ENCODE measurements around the gene KLHDC8A. TPM values are rescaled to one million over a fixed set of nuclear protein-coding genes. Genes with fewer than 3 reads are reported as not detected.

KLHDC8A gene
- total and polyA plus RNA-seq, 2 of the 13 experiments (the other 11 are each of a cell fraction or from before 2014, with no cell fraction given), result not detected

DNA sequence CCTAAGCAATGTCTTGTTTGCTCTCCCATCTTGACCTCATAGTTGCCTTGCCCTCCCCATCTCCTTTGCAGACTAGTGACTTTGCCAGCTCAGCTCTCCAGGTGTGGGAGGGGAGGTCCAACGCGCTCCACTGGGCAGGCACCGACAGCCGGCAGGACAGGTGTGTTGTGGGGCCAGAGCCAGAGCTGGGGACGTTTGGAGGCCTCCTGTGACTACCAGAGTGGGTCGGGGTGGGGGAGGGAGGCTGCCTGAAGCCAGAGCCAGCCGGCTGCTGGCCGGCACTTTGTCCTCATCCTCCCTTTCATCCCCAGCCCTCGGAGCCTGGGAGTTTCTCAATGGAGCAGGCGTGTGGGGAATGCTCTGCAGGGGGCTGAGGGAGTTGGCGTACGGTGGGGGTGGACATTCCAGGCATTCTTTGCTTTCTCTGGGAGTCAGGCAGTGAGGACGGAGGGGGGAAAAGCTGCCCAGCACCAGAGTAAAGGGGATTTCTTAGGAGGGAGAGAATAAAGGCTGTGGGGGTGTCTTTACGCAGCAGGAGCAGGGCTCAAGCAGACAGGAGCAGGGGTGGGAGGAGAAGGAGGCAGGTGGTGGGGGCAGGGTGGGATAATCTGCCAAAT is 55.4 kb downstream of the KLHDC8A start (continued):
- TF ChIP-seq PITX1 (CRISPR knock-in tag; IDR thresholded peaks at IDR 0.05) (peak; percentile 77; the same call in 1 of the 2 replicates), ZNF589 (CRISPR knock-in tag; conservative IDR thresholded peaks at IDR 0.05) (no peak), PAF1 (CRISPR knock-in tag; IDR thresholded peaks at IDR 0.05) (no peak), FOXP1 (IDR thresholded peaks at IDR 0.05) (no peak), FOXP1 (CRISPR knock-in tag; IDR thresholded peaks at IDR 0.05) (no peak), MXI1 (IDR thresholded peaks at IDR 0.05; ENCODE audit: borderline replicate concordance, low read depth, low read length) (no peak), ZNF550 (CRISPR knock-in tag; IDR thresholded peaks at IDR 0.05; ENCODE audit: borderline replicate concordance) (no peak), HCFC1 (IDR thresholded peaks at IDR 0.05; ENCODE audit: low read depth, low read length) (no peak), ZNF292 (CRISPR knock-in tag; IDR thresholded peaks at IDR 0.05; ENCODE audit: borderline replicate concordance, low read depth) (peak; percentile 83; the same call in 1 of the 2 replicates), IRX3 (CRISPR knock-in tag; IDR thresholded peaks at IDR 0.05; ENCODE audit: borderline replicate concordance, low read depth) (no peak), ZNF207 (IDR thresholded peaks at IDR 0.05; ENCODE audit: borderline replicate concordance) (no peak), ZC3H4 (CRISPR knock-in tag; IDR thresholded peaks at IDR 0.05; ENCODE audit: borderline replicate concordance) (no peak), ZNF354B (CRISPR knock-in tag; IDR thresholded peaks at IDR 0.05) (no peak), ZNF547 (CRISPR knock-in tag; IDR thresholded peaks at IDR 0.05) (no peak), ZNF720 (CRISPR knock-in tag; IDR thresholded peaks at IDR 0.05) (no peak), ZNF780A (CRISPR knock-in tag; IDR thresholded peaks at IDR 0.05) (no peak), ZNF652 (CRISPR knock-in tag; IDR thresholded peaks at IDR 0.05; ENCODE audit: borderline replicate concordance, low read depth) (no peak), XRCC5 (optimal IDR thresholded peaks at IDR 0.05; ENCODE audit: low read length) (peak; percentile 31), ETV6 (CRISPR knock-in tag; conservative IDR thresholded peaks at IDR 0.05) (no peak), KDM5A (IDR thresholded peaks at IDR 0.05; ENCODE audit: borderline replicate concordance, low read length) (no peak), ZNF24 (IDR thresholded peaks at IDR 0.05) (no peak), CREB1 (IDR thresholded peaks at IDR 0.05) (no peak), CREB1 (CRISPR knock-in tag; IDR thresholded peaks at IDR 0.05) (no peak)
- TF ChIP-seq, protein P1, sequence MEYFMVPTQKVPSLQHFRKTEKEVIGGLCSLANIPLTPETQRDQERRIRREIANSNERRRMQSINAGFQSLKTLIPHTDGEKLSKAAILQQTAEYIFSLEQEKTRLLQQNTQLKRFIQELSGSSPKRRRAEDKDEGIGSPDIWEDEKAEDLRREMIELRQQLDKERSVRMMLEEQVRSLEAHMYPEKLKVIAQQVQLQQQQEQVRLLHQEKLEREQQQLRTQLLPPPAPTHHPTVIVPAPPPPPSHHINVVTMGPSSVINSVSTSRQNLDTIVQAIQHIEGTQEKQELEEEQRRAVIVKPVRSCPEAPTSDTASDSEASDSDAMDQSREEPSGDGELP (IDR thresholded peaks at IDR 0.05; ENCODE audit: borderline replicate concordance, low read depth), result peak; percentile 77; the same call in 1 of the 2 replicates
- TF ChIP-seq, protein P2, sequence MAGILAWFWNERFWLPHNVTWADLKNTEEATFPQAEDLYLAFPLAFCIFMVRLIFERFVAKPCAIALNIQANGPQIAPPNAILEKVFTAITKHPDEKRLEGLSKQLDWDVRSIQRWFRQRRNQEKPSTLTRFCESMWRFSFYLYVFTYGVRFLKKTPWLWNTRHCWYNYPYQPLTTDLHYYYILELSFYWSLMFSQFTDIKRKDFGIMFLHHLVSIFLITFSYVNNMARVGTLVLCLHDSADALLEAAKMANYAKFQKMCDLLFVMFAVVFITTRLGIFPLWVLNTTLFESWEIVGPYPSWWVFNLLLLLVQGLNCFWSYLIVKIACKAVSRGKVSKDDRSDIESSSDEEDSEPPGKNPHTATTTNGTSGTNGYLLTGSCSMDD (CRISPR knock-in tag; IDR thresholded peaks at IDR 0.05), result no peak
- TF ChIP-seq, protein P3, sequence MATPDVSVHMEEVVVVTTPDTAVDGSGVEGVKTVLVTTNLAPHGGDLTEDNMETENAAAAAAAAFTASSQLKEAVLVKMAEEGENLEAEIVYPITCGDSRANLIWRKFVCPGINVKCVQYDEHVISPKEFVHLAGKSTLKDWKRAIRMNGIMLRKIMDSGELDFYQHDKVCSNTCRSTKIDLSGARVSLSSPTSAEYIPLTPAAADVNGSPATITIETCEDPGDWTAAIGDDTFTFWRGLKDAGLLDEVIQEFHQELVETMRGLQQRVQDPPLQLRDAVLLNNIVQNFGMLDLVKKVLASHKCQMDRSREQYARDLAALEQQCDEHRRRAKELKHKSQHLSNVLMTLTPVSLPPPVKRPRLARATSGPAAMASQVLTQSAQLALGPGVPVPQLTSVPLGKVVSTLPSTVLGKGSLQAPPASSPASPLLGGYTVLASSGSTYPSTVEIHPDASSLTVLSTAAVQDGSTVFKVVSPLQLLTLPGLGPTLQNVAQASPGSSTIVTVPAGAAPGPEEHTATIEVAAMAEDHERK (CRISPR knock-in tag; IDR thresholded peaks at IDR 0.05; ENCODE audit: low read depth), result no peak
- TF ChIP-seq, protein P4, sequence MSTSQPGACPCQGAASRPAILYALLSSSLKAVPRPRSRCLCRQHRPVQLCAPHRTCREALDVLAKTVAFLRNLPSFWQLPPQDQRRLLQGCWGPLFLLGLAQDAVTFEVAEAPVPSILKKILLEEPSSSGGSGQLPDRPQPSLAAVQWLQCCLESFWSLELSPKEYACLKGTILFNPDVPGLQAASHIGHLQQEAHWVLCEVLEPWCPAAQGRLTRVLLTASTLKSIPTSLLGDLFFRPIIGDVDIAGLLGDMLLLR (CRISPR knock-in tag; IDR thresholded peaks at IDR 0.05), result peak; percentile 42; the same call in 1 of the 2 replicates

Measured in HepG2 (cell line).